Psoas muscle (tissue), 8 donors: ENCODE results near the gene SETBP1. TPM values are rescaled to one million over a fixed set of nuclear protein-coding genes. Genes with fewer than 3 reads are reported as not detected.

Experiments
- ATAC-seq, 4 donors: fragments of 200-7000 bp; cut with Tn5 transposase; one replicate each; pipeline ENCODE4 v1.9.1; 2020; ENCODE audit warnings: moderate library complexity in 3 of 4, mild to moderate bottlenecking in 2 of 4
- DNase-seq, 2 donors: peaks; one replicate each; pipeline ENCODE4 v3.0.0-alpha.2; 2020
- H3K27ac ChIP-seq: fragments of 200-600 bp; one replicate; pipeline ENCODE4 v1.8.0; 2022
- H3K27me3 ChIP-seq, 3 donors: fragments of 200-600 bp in 1 of 3; one replicate each; pipeline versions ENCODE4 v1.6.1 to v1.8.0; 2013 to 2022; ENCODE audit warnings: low read length in 2 of 3, mild to moderate bottlenecking in 2 of 3, moderate library complexity in 1 of 3; ENCODE audit not compliant: insufficient read depth in 3 of 3
- H3K36me3 ChIP-seq, 2 donors: fragments of 200-600 bp in 1 of 2; one replicate each; pipeline versions ENCODE4 v1.6.1 to v1.8.0; 2013 to 2022; ENCODE audit warnings: low read depth in 1 of 2, mild to moderate bottlenecking in 1 of 2, moderate library complexity in 1 of 2; ENCODE audit not compliant: insufficient read depth in 1 of 2
- H3K4me1 ChIP-seq: fragments of 200-600 bp; one replicate; pipeline ENCODE4 v1.8.0; 2022
- H3K4me3 ChIP-seq: fragments of 200-600 bp; one replicate; pipeline ENCODE4 v1.8.0; 2022; ENCODE audit warnings: mild to moderate bottlenecking
- H3K9me3 ChIP-seq: fragments of 200-600 bp; one replicate; pipeline ENCODE4 v1.8.0; 2022
- CTCF ChIP-seq: fragments of 200-600 bp; IDR thresholded peaks from one replicate; pipeline ENCODE4 v1.8.0; 2022; ENCODE audit warnings: antibody characterized with exemption
- WGBS, 3 donors: extraction: QIAGEN DNeasy Blood & Tissue Kit; methylation state at CpG; one replicate each; pipeline versions ENCODE4 v1.1.6 to v1.1.7; 2013; 5-methylcytosine and 5-hydroxymethylcytosine counted together
- intact Hi-C, 2 donors: fragments of 100-400 bp; cut with DNase I; formaldehyde crosslinking; loops; one replicate each; pipeline versions ENCODE4 v1.11.0 to v1.14.2; 2022
- polyA plus RNA-seq, 3 donors: library from polyadenylated mRNA; stranded (reverse); fragments of 200-250 nt; gene quantifications; one replicate each; pipeline ENCODE4 v1.2.3, GENCODE V29; 2013
- total RNA-seq, 4 donors: library from RNA; stranded (reverse); fragmentation: NEBNext Ultra II Directional in 2 of 4; extraction: Animal tissue kit (Norgen Biotek cat#: 25700) in 2 of 4; gene quantifications; one replicate each; pipeline versions ENCODE4 v1.2.1 to v1.2.4, GENCODE V29; 2021 to 2023
- donor health status: healthy with polysubstance abuse.
- donor health status: DM: no; HTN: no; CAD: no; lungs with moderate emphysema.
- donor health status: Bipolar disorder and iron deficiency.
- donor health status: healthy.
- donor health status: DM: yes; HTN: yes; CAD: no.
- donor health status: DM: no; HTN: no; CAD: no.
- donor health status: DM: no; HTN: no; CAD: no.
- donor health status: DM: yes; HTN: yes; CAD: no.

SETBP1 gene
- total and polyA plus RNA-seq, 7 donors = 0.61 to 21.0 (median 10.5) TPM

GRCh38 chr18:44709307-44710126 is 28.8 kb downstream of the SETBP1 start:
- H3K27ac ChIP-seq = peak overlapping the region; percentile 43
- ATAC-seq (peak in 2 of 4 donors; percentile 12 to 14), DNase-seq (no peak)
- intact Hi-C loops = no loop called here
- no peaks in the 10 kb centered on the region for H3K9me3 ChIP-seq
- no peaks in the 10 kb centered on the region for H3K27me3 ChIP-seq
- H3K4me1 ChIP-seq = peaks cover 49% of the 10 kb centered on the region
- H3K36me3 ChIP-seq = no peaks in the 10 kb centered on the region
- H3K4me3 ChIP-seq = no peak overlapping the region
- 57 to 76% (median 70%) methylated on average over 9 of the region's 9 CpGs for WGBS, 3 donors
- no peak for TF ChIP-seq CTCF

- ATAC-seq = no peak
- no peak overlapping the region for H3K4me3 ChIP-seq
- DNase-seq = no peak
- no peak overlapping the region for H3K27ac ChIP-seq
- peaks cover 54% of the 10 kb centered on the region for H3K4me1 ChIP-seq
- TF ChIP-seq CTCF = no peak
- H3K9me3 ChIP-seq = no peaks in the 10 kb centered on the region
- H3K27me3 ChIP-seq = no peaks in the 10 kb centered on the region
- no peaks in the 10 kb centered on the region for H3K36me3 ChIP-seq
- intact Hi-C loops = no loop called here
- 93 to 99% (median 96%) methylated on average over 8 of the region's 8 CpGs for WGBS, 3 donors
Measured at GRCh38 chr18:44710931-44711330, 30.2 kb downstream of the SETBP1 start.

GRCh38 chr18:44712025-44712424 is 31.3 kb downstream of the SETBP1 start:
- intact Hi-C loops = no loop called here
- DNase-seq = no peak
- ATAC-seq = no peak
- H3K4me1 ChIP-seq = peaks cover 59% of the 10 kb centered on the region
- H3K27me3 ChIP-seq = no peaks in the 10 kb centered on the region
- H3K36me3 ChIP-seq = no peaks in the 10 kb centered on the region
- H3K9me3 ChIP-seq = no peaks in the 10 kb centered on the region
- H3K4me3 ChIP-seq = no peak overlapping the region
- TF ChIP-seq CTCF = no peak
- WGBS, 3 donors = 80 to 93% (median 80%) methylated on average over 2 of the region's 2 CpGs
- H3K27ac ChIP-seq = peak overlapping the region; percentile 13

DNA sequence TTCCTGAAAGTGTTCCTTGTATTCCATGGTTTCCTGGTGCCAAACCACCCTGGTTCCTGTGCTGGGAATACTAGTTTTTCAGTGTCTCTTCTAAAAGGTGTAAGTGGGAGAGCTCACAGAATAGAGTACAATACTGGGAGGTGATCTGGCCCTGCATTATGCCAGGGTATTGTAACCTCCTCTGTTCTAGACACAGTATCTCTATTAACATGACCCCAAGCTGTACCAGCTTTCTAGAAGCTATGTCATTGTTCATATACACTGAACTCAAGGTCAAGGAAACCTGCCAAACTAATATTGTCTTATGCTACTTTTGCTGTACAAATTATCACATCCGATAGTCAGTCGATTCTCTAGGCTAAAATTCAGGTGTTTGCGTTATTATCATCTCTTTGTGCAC is 32.7 kb downstream of the SETBP1 start:
- no peaks in the 10 kb centered on the region for H3K27me3 ChIP-seq
- H3K27ac ChIP-seq = no peak overlapping the region
- no peak for TF ChIP-seq CTCF
- H3K4me3 ChIP-seq = no peak overlapping the region
- no peak for ATAC-seq
- DNase-seq = no peak
- intact Hi-C loops = no loop called here
- peaks cover 47% of the 10 kb centered on the region for H3K4me1 ChIP-seq
- no peaks in the 10 kb centered on the region for H3K9me3 ChIP-seq
- H3K36me3 ChIP-seq = no peaks in the 10 kb centered on the region
- 96 to 100% (median 98%) methylated on average over 3 of the region's 3 CpGs for WGBS, 3 donors
